SJCRH30 (cell line): ENCODE data around the gene ERBB4. TPM values are rescaled to one million over a fixed set of nuclear protein-coding genes. Genes with fewer than 3 reads are reported as not detected.

ENCODE experiments used
- DNase-seq, 2 experiments: peaks; one replicate each; pipeline ENCODE4 v3.0.0-alpha.2; 2015 to 2020
- H3K27ac ChIP-seq: fragments of 250-450 bp; sonication (Bioruptor Pico); 2 replicates; pipeline ENCODE4 v1.5.1; 2020; ENCODE audit warnings: mild to moderate bottlenecking, moderate library complexity
- H3K27me3 ChIP-seq: fragments of 250-450 bp; sonication (Bioruptor Pico); 2 replicates; pipeline ENCODE4 v1.5.1; 2020; ENCODE audit warnings: mild to moderate bottlenecking, moderate library complexity
- H3K36me3 ChIP-seq: fragments of 250-450 bp; sonication (Bioruptor Pico); 2 replicates; pipeline ENCODE4 v1.5.1; 2020; ENCODE audit warnings: mild to moderate bottlenecking, moderate library complexity
- H3K4me1 ChIP-seq: fragments of 250-450 bp; sonication (Bioruptor Pico); 2 replicates; pipeline ENCODE4 v1.5.1; 2020; ENCODE audit warnings: mild to moderate bottlenecking, moderate library complexity
- H3K4me3 ChIP-seq: fragments of 250-450 bp; sonication (Bioruptor Pico); 2 replicates; pipeline ENCODE4 v1.5.1; 2020; ENCODE audit warnings: mild to moderate bottlenecking, moderate library complexity
- H3K9me3 ChIP-seq: fragments of 250-450 bp; sonication (Bioruptor Pico); replicated peaks from 2 replicates; pipeline ENCODE4 v1.5.1; 2020; ENCODE audit warnings: mild to moderate bottlenecking, moderate library complexity
- total RNA-seq: library from RNA; depleted of rRNA; stranded (reverse); fragments of >200 nt; shearing (Covaris generic); gene quantifications from 2 replicates; pipeline ENCODE4 v1.2.3, GENCODE V29; 2014; rRNA removed

Gene ERBB4
- total RNA-seq = 0.73 and 3.0 TPM in 2 replicates

DNA sequence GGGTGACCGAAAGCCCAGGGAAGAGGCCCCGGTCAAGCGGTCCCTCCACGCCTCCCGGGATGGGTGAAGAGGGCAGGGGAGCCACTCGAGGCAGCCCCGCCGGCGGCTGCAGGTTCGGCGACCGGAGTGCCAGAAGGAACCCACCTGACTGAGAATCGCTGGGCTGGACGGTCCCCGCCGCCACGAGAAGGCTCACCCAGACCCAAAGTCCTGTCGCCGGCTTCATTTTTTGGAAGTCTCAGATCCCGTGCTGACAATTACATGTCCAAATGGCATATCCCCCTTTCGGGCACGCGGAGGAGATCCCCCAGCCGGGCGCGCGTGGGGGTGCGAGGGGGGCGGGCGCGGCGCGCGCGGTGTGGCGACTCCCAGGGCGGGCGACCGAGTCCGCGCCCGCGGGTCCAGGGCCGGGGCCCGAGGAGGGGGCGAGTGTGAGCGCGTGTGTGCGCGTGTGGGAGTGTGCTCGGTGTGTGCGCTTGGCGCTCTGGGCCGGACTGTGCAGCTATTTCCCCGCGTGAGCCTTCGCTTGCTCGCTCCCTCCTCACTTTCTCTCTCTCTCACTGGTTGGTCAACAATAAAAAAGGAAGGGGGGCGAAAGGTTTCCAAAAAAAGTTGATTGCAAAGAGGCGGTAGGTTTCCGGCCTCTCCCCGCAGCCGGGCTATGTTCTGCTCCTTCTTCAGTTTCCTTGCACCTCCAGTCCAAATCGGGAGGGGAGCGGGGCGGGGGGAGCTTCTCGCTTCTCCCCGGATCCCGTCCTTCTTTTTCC lies at the start of gene ERBB4:
TSS of gene ERBB4 (minus strand) at position 498 of the 767 bp plus-strand sequence. CDS start at position 226, 272 bp downstream.
- H3K36me3 ChIP-seq = no peaks in the 10 kb centered on the region
- 0 out of 2 replicates have a peak, but pooled peaks cover 2% of the 10 kb centered on the region for H3K4me1 ChIP-seq
- no peak within 1 kb of the TSS for H3K27ac ChIP-seq
- DNase-seq = peak; percentile 3 to 31
- H3K9me3 ChIP-seq = no peaks in the 10 kb centered on the region
- no peaks in the 10 kb centered on the region; the same call in 1 of the 2 replicates for H3K27me3 ChIP-seq
- H3K4me3 ChIP-seq = peak within 1 kb of the TSS; percentile 63

DNA sequence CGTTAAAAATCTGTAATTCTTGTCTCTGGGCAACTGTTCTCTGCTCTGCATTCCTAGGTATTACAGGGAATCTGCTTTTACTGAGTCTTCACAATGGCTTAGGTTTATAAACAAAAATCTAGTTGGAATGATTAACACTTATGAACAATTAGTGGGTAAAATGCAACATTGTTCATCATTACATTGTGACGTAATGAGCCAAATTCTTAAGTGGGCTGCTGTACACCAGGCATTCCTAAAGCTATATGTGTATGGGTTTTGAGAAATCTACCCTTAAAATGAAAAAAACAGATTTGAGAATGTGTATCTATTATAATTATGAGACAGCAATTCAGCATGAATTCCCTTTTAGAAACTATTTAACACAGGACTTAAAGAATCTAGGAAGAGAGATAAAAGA lies 41.5 kb upstream of the ERBB4 start:
- H3K9me3 ChIP-seq = no peaks in the 10 kb centered on the region
- no peak overlapping the region for H3K27ac ChIP-seq
- no peaks in the 10 kb centered on the region for H3K27me3 ChIP-seq
- no peaks in the 10 kb centered on the region for H3K36me3 ChIP-seq
- H3K4me1 ChIP-seq = no peaks in the 10 kb centered on the region
- no peak overlapping the region for H3K4me3 ChIP-seq
- DNase-seq = no peak

DNA sequence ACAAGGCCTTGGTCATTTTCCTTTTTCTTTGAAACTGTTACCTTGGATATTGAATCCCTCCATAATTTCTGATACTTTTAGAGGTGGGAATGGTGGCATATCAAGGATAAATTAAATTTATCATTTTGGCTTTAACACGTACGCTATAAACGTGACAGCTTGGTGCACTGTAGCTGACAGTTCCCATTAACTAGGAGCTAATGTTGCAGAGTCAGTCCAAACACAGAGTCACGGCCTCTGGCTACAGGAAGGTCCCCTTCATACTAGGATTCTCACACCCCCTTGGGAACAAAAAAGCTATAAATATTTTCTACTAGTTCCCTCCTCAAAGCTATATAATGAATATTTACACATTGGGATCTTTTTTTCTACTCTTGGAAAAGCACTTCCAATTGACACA lies 17.7 kb upstream of the ERBB4 start:
- Histone ChIP-seq H3K4me3 (no peak overlapping the region), H3K9me3 (no peaks in the 10 kb centered on the region), H3K4me1 (no peaks in the 10 kb centered on the region), H3K36me3 (no peaks in the 10 kb centered on the region), H3K27me3 (no peaks in the 10 kb centered on the region), H3K27ac (no peak overlapping the region)
- no peak for DNase-seq

DNA sequence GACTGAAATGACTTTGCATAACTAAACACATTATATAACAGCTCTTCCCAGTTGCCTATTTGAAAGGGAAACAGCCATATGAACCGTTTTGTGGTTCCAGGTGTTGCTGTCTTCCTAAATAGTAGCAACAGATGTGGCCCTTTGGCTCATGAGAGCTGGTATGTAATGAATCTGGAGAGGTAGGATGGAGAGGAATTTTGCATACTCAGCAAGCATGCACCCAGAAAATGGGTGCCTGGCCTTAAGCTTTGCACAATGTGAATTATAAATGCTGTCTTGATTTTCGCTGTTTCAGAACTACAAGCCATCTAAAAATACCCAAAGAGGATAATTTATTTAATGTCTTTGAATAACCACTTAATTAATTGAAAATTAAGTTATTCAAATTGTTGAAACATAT lies 15.6 kb upstream of the ERBB4 start:
- Histone ChIP-seq H3K4me3 (no peak overlapping the region), H3K27ac (no peak overlapping the region)

DNA sequence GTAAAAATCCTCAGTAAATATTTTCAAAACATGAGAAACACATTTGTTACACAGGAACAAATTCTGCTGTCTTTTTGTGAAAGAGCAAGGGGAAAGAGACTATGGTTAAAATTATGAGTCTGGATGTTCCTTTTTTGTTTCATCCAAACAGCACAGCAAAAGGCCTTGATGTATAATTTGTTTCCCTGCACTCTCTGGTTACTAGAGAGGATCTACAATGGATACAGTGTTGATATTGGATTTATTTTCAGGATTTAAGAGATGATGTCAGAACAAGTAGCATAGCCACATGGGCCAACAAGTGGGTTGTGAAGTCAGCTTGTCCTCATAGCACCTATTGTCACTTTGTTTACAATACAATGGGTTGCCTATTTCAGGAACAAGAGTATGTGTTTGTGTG lies 11.3 kb upstream of the ERBB4 start:
- no peaks in the 10 kb centered on the region for H3K4me1 ChIP-seq
- no peaks in the 10 kb centered on the region for H3K9me3 ChIP-seq
- no peak for DNase-seq
- no peaks in the 10 kb centered on the region for H3K27me3 ChIP-seq
- no peak overlapping the region for H3K27ac ChIP-seq
- no peaks in the 10 kb centered on the region for H3K36me3 ChIP-seq
- no peak overlapping the region for H3K4me3 ChIP-seq

More for the DNA sequence above, 15.6 kb upstream of the ERBB4 start:
- DNase-seq = no peak
- H3K27me3 ChIP-seq = no peaks in the 10 kb centered on the region
- no peaks in the 10 kb centered on the region for H3K9me3 ChIP-seq
- no peaks in the 10 kb centered on the region for H3K4me1 ChIP-seq
- no peaks in the 10 kb centered on the region for H3K36me3 ChIP-seq

DNA sequence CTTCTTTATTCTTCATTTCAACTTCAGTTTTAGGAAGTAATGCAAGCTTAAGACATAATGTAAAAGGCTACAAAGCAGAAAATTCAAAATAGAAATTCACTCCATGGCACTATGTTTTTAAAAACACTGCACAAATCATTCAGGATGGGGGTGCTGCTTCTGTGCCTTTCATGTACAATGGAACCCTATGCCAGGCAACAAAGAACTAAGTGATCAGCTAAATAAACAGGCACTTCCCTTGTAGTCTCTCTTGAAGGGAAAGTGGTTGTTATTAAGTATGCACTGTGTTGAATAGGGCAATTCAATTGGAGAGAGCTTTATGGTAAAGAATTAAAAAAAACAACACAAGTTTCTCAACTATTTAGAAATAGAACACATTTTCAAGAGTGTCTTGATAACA lies 10.9 kb upstream of the ERBB4 start:
- no peaks in the 10 kb centered on the region for H3K4me1 ChIP-seq
- H3K27me3 ChIP-seq = no peaks in the 10 kb centered on the region
- H3K4me3 ChIP-seq = no peak overlapping the region
- no peaks in the 10 kb centered on the region for H3K36me3 ChIP-seq
- H3K27ac ChIP-seq = no peak overlapping the region
- DNase-seq = no peak
- no peaks in the 10 kb centered on the region for H3K9me3 ChIP-seq

DNA sequence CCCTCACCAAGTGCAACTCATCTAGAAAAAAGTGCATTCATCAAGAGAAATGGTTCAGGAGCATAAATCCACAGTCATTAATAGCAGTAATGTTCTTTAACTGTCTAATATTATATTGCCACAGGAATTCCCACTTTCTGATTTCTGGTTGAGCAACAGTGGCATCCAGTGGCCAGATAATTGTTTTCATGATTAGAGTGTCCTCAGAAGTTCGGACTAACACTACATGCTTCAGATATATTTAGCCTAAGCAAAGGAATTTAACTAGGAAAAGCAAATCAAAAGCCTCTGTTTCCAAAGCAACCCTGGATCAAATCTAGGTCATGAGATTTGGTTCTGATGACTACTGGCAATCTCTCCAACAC lies 9.8 kb upstream of the ERBB4 start:
- peak in 1 of 2 experiments; percentile 62 for DNase-seq
- no peak overlapping the region for H3K4me3 ChIP-seq
- H3K27ac ChIP-seq = no peak overlapping the region
- H3K36me3 ChIP-seq = no peaks in the 10 kb centered on the region
- H3K9me3 ChIP-seq = no peaks in the 10 kb centered on the region
- no peaks in the 10 kb centered on the region for H3K27me3 ChIP-seq
- no peaks in the 10 kb centered on the region for H3K4me1 ChIP-seq

DNA sequence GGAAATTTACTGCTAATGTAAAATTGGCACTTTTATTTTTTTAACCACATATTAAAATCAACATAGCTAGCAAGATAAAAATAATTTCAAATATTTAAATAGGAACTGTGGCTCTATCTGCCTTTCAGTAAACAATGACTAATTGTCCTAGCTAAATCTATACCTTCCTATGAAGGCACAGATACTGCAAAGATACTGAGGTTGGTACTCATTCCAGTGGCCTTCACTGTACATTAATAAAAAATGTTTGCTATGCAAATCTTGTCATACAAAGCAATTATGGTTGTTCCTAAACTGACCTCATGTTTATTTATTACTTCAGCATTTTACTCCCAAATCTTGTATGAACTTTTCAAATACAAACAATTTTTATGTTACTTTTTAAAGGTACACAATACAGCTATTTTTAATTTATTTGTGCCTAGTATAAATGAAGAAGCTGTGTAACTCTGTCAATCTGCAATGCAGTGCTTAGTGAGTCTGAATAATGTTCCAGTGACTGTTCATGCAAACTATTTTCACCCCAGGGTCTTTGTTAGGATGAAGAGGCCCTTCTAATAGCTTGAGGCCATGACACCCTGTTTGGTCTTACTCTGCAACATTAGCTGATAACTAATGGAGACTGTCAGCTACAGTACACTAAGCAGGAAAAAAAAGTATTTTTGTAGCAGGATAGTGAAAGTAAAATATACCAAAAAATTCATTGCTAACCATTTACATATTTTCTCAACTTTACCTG lies 9.3 kb upstream of the ERBB4 start:
- H3K27ac ChIP-seq = no peak overlapping the region
- no peaks in the 10 kb centered on the region for H3K4me1 ChIP-seq
- DNase-seq = no peak
- H3K27me3 ChIP-seq = no peaks in the 10 kb centered on the region
- H3K36me3 ChIP-seq = no peaks in the 10 kb centered on the region
- no peak overlapping the region for H3K4me3 ChIP-seq
- no peaks in the 10 kb centered on the region for H3K9me3 ChIP-seq

DNA sequence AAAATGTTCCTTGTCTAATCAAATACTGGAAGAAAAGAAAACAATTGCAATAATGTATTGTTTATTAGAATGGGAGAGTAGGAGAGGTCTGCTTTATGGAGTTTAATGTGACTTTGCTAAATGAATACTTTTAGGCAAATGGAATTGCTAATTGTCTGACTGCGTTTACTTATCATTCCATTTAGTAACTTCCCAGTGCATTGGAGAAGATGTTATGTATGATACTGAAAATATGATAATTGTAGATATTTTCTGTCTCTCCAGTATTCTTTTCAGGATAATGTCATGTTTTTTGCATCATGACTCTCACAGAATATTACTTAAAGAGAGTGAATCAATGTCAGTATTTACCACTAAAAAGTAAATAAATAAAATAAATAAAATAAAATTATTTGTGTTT lies 8.1 kb upstream of the ERBB4 start:
- H3K27me3 ChIP-seq = no peaks in the 10 kb centered on the region
- H3K4me1 ChIP-seq = no peaks in the 10 kb centered on the region
- no peaks in the 10 kb centered on the region for H3K9me3 ChIP-seq
- H3K36me3 ChIP-seq = no peaks in the 10 kb centered on the region
- no peak overlapping the region for H3K27ac ChIP-seq
- H3K4me3 ChIP-seq = no peak overlapping the region
- DNase-seq = no peak

DNA sequence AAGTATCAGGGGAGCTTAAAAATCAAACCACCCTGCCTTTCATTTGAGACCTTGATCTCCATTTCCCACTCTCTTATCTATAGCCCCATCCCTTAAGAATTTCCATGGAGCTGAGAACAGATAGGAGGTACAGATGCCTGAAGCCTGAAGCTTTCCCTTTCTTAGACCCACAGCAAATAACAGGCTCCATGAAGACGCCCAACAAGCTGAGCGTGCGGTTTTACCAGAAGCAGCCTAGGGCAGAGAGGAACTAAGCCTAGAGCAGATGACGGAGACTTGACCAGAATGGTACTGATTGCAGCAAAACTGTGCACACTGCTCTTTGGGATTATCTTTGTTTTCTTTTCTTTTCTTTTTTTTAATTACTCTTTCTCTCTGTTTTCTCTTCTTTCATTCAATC lies 1.7 kb upstream of the ERBB4 start:
- H3K9me3 ChIP-seq = no peaks in the 10 kb centered on the region

DNA sequence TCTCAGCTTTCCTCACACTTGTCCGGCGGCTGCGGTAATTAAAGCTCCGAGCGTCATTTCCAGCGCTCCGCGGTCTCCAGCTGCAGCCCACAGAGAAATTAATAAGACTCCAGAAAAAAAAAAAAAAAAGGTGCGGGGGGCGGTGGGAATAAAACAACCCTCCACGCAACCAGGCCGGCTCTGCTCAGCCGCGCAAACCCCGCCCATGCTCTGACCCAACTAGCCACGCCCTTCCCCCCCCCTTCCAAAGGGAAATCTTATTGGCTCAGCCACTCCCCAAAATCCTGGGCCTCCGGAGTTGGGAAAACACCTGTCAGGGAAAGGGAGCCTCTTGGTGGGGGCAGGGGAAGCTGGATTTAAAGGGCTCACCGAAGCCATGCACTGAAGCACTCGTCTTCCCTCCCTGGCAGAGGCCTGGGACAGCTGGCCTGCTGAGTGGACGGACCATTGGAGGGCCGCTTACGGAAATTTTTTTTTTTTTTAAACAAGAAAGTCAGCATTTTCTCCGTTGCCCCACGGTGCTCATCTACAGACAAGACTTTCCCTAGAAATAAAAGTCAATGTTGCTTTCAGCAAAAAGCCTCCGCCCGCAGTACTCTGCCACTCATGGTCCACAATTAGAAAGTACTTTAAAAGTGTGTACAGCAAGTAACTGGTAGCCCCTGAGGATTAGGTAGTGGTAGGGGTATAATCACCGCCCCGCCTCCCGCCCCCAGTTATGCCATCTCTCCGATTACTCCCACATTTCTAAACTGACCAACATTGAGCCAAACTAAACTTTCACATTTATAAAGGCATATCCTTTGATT lies 674 bp upstream of the ERBB4 start:
- Histone ChIP-seq H3K4me1 (0 out of 2 replicates have a peak, but pooled peaks cover 2% of the 10 kb centered on the region), H3K36me3 (no peaks in the 10 kb centered on the region), H3K27ac (no peak overlapping the region), H3K9me3 (no peaks in the 10 kb centered on the region), H3K27me3 (no peaks in the 10 kb centered on the region; the same call in 1 of the 2 replicates), H3K4me3 (peak overlapping the region; percentile 63)
- peak; percentile 74 to 83 for DNase-seq

More for the DNA sequence above, 1.7 kb upstream of the ERBB4 start:
- H3K27me3 ChIP-seq = no peaks in the 10 kb centered on the region; the same call in 1 of the 2 replicates
- no peak overlapping the region for H3K27ac ChIP-seq
- DNase-seq = peak in 1 of 2 experiments; percentile 17
- H3K4me3 ChIP-seq = no peak overlapping the region
- H3K4me1 ChIP-seq = 0 out of 2 replicates have a peak, but pooled peaks cover 2% of the 10 kb centered on the region
- H3K36me3 ChIP-seq = no peaks in the 10 kb centered on the region

DNA sequence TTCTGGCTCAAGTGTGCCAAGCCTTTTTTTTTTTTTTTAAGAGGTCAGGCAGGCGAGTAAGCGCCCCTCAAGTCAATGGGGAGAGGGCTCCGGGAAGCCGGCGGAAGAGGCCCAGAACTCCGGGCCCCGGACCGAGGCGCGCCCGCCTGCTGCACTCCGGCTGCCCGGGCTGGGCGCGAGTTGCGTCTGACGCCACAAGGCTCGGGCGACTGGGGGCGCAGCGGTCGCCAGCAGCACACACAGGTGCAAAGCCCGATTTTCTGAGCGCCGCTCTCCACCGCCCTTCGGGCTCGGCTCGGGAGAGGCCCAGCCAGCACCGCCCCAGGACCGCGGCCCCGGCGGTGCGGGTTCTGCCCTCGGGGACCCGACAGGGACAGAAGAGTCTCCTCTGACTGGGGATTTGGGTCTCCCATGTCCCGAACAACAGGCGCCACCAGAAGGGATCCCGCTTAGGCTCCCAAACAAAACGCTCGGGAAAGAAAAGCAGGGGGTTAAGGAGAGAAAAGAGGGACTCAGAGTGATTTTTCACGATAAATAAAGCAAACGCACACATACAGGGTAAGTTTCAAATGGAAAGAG lies 787 bp downstream of the ERBB4 start:
- Histone ChIP-seq H3K36me3 (no peaks in the 10 kb centered on the region), H3K27ac (no peak overlapping the region), H3K4me1 (0 out of 2 replicates have a peak, but pooled peaks cover 2% of the 10 kb centered on the region), H3K27me3 (no peaks in the 10 kb centered on the region; the same call in 1 of the 2 replicates), H3K9me3 (no peaks in the 10 kb centered on the region), H3K4me3 (peak overlapping the region; percentile 63)
- DNase-seq = peak in 1 of 2 experiments; percentile 11

DNA sequence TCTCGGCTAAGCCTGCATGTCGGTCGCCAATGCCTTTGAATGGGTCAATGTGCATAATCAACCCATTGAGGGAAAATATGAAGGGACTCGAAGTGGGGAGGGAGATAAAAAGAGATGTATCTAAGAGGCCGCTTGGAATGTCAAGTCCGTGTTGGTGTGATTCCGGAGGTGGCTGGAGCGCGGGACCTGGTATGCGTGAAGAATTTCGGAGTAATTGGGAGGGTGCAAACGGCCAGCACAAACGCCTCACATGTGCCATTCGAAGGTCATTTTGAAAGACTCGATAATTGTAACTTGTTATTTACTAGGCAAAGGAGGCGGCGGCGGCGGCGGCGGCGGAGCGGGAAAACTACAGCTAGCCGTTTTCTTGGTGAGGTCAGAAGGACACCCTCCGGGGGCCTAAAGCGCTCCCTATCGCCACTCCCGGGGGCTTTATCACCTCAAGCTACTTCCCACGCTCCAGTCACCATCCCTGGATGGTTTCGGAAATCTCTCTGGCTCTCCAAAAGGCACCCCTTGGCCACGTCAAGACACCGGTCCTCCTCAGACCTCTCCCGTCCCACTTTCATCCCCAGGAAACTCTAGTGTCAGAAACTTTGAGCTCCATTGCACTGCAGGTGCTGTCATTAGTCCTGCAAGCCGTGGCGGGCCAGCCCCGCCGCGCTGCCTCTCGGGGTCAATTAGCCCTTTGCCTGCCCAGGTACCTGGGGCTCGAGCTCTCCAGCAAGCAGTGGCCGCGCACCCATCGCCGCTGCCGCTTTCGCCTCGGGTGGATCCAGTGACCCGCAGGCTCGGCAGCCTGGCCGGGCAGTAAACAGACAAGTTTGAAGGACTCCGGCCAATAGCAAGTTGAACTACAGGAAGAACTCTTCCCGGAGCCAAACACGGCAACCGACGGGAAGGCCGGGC lies 1.5 kb downstream of the ERBB4 start:
- H3K36me3 ChIP-seq = no peaks in the 10 kb centered on the region
- no peaks in the 10 kb centered on the region for H3K9me3 ChIP-seq
- no peak for DNase-seq
- peak overlapping the region; percentile 63 for H3K4me3 ChIP-seq
- 0 out of 2 replicates have a peak, but pooled peaks cover 2% of the 10 kb centered on the region for H3K4me1 ChIP-seq
- no peaks in the 10 kb centered on the region; the same call in 1 of the 2 replicates for H3K27me3 ChIP-seq
- peak overlapping the region; percentile 74 for H3K27ac ChIP-seq
